HEK293 (cell line): Measurements from ENCODE around the gene MAGI2.

Experiments
- CTCF ChIA-PET: fragments of 350-600 bp; formaldehyde crosslinking; extraction: SDS; loops from one replicate; lab custom pipeline; 2021; ENCODE audit warnings: antibody characterized with exemption; lab: Yijun Ruan, JAX
- POLR2A ChIA-PET: fragments of 300-600 bp; formaldehyde crosslinking; extraction: SDS; loops from one replicate; lab custom pipeline; 2020; ENCODE audit warnings: antibody characterized with exemption, inconsistent platforms; lab: Yijun Ruan, JAX
- H3K27ac ChIP-seq: fragments of 200-500 bp; sonication (Bioruptor generic); 2 replicates; pipeline ENCODE4 v1.5.1; 2014; ENCODE audit warnings: low read depth, low read length, control low read depth, inconsistent platforms; ENCODE audit errors: extremely low read depth
- H3K36me3 ChIP-seq, 2 experiments: fragments of 200-500 bp in 1 of 2; sonication (Bioruptor generic) in 1 of 2; 1 replicate in 1 of 2; 2 replicates in 1 of 2; pipeline ENCODE4 v1.5.1; 2014 to 2017; ENCODE audit warnings: inconsistent platforms in 2 of 2, low read length in 2 of 2; ENCODE audit not compliant: control insufficient read depth in 2 of 2, insufficient read depth in 1 of 2
- H3K4me1 ChIP-seq: fragments of 200-500 bp; sonication (Bioruptor generic); 2 replicates; pipeline ENCODE4 v1.5.1; 2014; ENCODE audit warnings: mild to moderate bottlenecking, low read length, inconsistent platforms; ENCODE audit not compliant: control insufficient read depth, insufficient read depth
- H3K4me3 ChIP-seq: 2 replicates; pipeline ENCODE4 v1.5.1; 2011; ENCODE audit warnings: low read depth, mild to moderate bottlenecking, control low read depth, low read length, moderate library complexity
- H3K9me3 ChIP-seq: fragments of 200-500 bp; sonication (Bioruptor generic); 2 replicates; pipeline ENCODE4 v1.5.1; 2014; ENCODE audit warnings: low read depth, low read length, inconsistent platforms; ENCODE audit not compliant: control insufficient read depth, insufficient read depth
- BCL11B ChIP-seq: fragments of 450-650 bp; formaldehyde crosslinking; IDR thresholded peaks from 2 replicates; pipeline ENCODE4 v1.5.1; 2016; ENCODE audit warnings: low read depth, missing biosample characterization, missing genetic modification characterization
- EGR2 ChIP-seq: fragments of 450-650 bp; formaldehyde crosslinking; IDR thresholded peaks from 2 replicates; pipeline ENCODE4 v1.5.1; 2016; ENCODE audit warnings: low read depth, missing biosample characterization, missing genetic modification characterization
- GLIS1 ChIP-seq: fragments of 450-650 bp; formaldehyde crosslinking; IDR thresholded peaks from 2 replicates; pipeline ENCODE4 v1.5.1; 2016; ENCODE audit warnings: missing biosample characterization, missing genetic modification characterization
- KLF16 ChIP-seq: fragments of 450-650 bp; formaldehyde crosslinking; IDR thresholded peaks from 2 replicates; pipeline ENCODE4 v1.5.1; 2017; ENCODE audit warnings: missing biosample characterization, missing genetic modification characterization
- MYNN ChIP-seq: fragments of 450-650 bp; formaldehyde crosslinking; IDR thresholded peaks from 2 replicates; pipeline ENCODE4 v1.5.1; 2016; ENCODE audit warnings: missing biosample characterization, missing genetic modification characterization, borderline replicate concordance
- OVOL3 ChIP-seq: fragments of 450-650 bp; formaldehyde crosslinking; IDR thresholded peaks from 2 replicates; pipeline ENCODE4 v1.5.1; 2016; ENCODE audit warnings: missing biosample characterization, missing genetic modification characterization
- ZNF132 ChIP-seq: fragments of 450-650 bp; formaldehyde crosslinking; IDR thresholded peaks from 2 replicates; pipeline ENCODE4 v1.5.1; 2017; ENCODE audit warnings: missing biosample characterization, missing genetic modification characterization, borderline replicate concordance
- ZNF133 ChIP-seq: fragments of 450-650 bp; formaldehyde crosslinking; IDR thresholded peaks from 2 replicates; pipeline ENCODE4 v1.5.1; 2016; ENCODE audit warnings: missing biosample characterization, missing genetic modification characterization
- ZNF211 ChIP-seq: fragments of 450-650 bp; formaldehyde crosslinking; IDR thresholded peaks from 2 replicates; pipeline ENCODE4 v1.5.1; 2016; ENCODE audit warnings: low read depth, missing biosample characterization, missing genetic modification characterization
- ZNF311 ChIP-seq: fragments of 450-650 bp; formaldehyde crosslinking; IDR thresholded peaks from 2 replicates; pipeline ENCODE4 v1.5.1; 2017; ENCODE audit warnings: missing biosample characterization, missing genetic modification characterization, borderline replicate concordance
- ZNF555 ChIP-seq: fragments of 450-650 bp; formaldehyde crosslinking; conservative IDR thresholded peaks from 2 replicates; pipeline ENCODE4 v1.5.1; 2017; ENCODE audit warnings: missing biosample characterization, mild to moderate bottlenecking, missing genetic modification characterization, inconsistent platforms
- ZNF660 ChIP-seq: fragments of 450-650 bp; IDR thresholded peaks from 2 replicates; pipeline ENCODE4 v1.5.1; 2018; ENCODE audit warnings: missing biosample characterization, mild to moderate bottlenecking, missing genetic modification characterization
- ZNF76 ChIP-seq: fragments of 450-650 bp; formaldehyde crosslinking; IDR thresholded peaks from 2 replicates; pipeline ENCODE4; 2016; ENCODE audit warnings: low read depth, missing biosample characterization, missing genetic modification characterization, borderline replicate concordance
- TF ChIP-seq, protein P1 (sequence below): fragments of 450-650 bp; formaldehyde crosslinking; IDR thresholded peaks from 2 replicates; pipeline ENCODE4 v1.5.1; 2016; ENCODE audit warnings: missing biosample characterization, missing genetic modification characterization
- TF ChIP-seq, protein P2 (sequence below): fragments of 450-650 bp; formaldehyde crosslinking; IDR thresholded peaks from 2 replicates; pipeline ENCODE4 v1.5.1; 2017; ENCODE audit warnings: missing biosample characterization, missing genetic modification characterization
- TF ChIP-seq, protein P3 (sequence below): fragments of 450-650 bp; formaldehyde crosslinking; optimal IDR thresholded peaks from 2 replicates; pipeline ENCODE3; 2016; ENCODE audit warnings: missing biosample characterization, mild to moderate bottlenecking, missing genetic modification characterization
- TF ChIP-seq, protein P4 (sequence below): fragments of 450-650 bp; formaldehyde crosslinking; IDR thresholded peaks from 2 replicates; pipeline ENCODE4 v1.5.1; 2017; ENCODE audit warnings: missing biosample characterization, mild to moderate bottlenecking, missing genetic modification characterization, moderate library complexity
- TF ChIP-seq, protein P5 (sequence below): fragments of 450-650 bp; formaldehyde crosslinking; IDR thresholded peaks from 2 replicates; pipeline ENCODE4 v1.5.1; 2017; ENCODE audit warnings: missing biosample characterization, missing genetic modification characterization

The MAGI2 gene

DNA sequence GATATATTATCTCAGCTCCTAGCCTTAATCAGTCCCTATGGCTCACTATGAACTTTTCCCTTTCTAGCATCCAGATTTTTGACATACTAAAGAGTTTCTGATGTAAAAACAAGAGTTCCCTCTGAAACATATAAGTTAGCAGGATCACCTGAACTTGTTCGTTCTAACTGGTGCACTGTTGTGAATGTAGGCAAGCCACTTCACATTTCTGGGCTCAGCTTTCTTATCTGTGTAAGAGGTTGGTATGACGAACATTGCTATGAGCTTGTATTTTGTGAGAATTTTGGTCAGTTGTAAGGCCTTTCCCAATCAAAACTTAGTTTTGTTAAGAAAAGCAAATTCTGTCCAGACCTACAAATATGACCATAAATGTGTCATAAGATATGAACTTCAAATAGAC is 46.1 kb downstream of the MAGI2 start:
- Histone ChIP-seq H3K36me3 (no peaks in the 10 kb centered on the region), H3K4me3 (no peak overlapping the region), H3K27ac (no peak overlapping the region), H3K4me1 (peaks cover 2% of the 10 kb centered on the region; the same call in 1 of the 2 replicates), H3K9me3 (no peaks in the 10 kb centered on the region)
- TF ChIP-seq, protein P1, sequence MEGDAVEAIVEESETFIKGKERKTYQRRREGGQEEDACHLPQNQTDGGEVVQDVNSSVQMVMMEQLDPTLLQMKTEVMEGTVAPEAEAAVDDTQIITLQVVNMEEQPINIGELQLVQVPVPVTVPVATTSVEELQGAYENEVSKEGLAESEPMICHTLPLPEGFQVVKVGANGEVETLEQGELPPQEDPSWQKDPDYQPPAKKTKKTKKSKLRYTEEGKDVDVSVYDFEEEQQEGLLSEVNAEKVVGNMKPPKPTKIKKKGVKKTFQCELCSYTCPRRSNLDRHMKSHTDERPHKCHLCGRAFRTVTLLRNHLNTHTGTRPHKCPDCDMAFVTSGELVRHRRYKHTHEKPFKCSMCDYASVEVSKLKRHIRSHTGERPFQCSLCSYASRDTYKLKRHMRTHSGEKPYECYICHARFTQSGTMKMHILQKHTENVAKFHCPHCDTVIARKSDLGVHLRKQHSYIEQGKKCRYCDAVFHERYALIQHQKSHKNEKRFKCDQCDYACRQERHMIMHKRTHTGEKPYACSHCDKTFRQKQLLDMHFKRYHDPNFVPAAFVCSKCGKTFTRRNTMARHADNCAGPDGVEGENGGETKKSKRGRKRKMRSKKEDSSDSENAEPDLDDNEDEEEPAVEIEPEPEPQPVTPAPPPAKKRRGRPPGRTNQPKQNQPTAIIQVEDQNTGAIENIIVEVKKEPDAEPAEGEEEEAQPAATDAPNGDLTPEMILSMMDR (tag by site-specific recombination) = no peak
- no peak for TF ChIP-seq EGR2 (tag by site-specific recombination)
- TF ChIP-seq, protein P2, sequence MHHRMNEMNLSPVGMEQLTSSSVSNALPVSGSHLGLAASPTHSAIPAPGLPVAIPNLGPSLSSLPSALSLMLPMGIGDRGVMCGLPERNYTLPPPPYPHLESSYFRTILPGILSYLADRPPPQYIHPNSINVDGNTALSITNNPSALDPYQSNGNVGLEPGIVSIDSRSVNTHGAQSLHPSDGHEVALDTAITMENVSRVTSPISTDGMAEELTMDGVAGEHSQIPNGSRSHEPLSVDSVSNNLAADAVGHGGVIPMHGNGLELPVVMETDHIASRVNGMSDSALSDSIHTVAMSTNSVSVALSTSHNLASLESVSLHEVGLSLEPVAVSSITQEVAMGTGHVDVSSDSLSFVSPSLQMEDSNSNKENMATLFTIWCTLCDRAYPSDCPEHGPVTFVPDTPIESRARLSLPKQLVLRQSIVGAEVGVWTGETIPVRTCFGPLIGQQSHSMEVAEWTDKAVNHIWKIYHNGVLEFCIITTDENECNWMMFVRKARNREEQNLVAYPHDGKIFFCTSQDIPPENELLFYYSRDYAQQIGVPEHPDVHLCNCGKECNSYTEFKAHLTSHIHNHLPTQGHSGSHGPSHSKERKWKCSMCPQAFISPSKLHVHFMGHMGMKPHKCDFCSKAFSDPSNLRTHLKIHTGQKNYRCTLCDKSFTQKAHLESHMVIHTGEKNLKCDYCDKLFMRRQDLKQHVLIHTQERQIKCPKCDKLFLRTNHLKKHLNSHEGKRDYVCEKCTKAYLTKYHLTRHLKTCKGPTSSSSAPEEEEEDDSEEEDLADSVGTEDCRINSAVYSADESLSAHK (tag by site-specific recombination) = no peak
- no peak for TF ChIP-seq ZNF133 (tag by site-specific recombination)
- TF ChIP-seq ZNF211 (tag by site-specific recombination) = no peak
- TF ChIP-seq, protein P3, sequence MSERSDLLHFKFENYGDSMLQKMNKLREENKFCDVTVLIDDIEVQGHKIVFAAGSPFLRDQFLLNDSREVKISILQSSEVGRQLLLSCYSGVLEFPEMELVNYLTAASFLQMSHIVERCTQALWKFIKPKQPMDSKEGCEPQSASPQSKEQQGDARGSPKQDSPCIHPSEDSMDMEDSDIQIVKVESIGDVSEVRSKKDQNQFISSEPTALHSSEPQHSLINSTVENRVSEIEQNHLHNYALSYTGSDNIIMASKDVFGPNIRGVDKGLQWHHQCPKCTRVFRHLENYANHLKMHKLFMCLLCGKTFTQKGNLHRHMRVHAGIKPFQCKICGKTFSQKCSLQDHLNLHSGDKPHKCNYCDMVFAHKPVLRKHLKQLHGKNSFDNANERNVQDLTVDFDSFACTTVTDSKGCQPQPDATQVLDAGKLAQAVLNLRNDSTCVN (tag by site-specific recombination) = no peak
- no peak for TF ChIP-seq ZNF660 (tag by site-specific recombination)
- TF ChIP-seq OVOL3 (tag by site-specific recombination) = no peak
- no peak for TF ChIP-seq GLIS1 (tag by site-specific recombination)
- TF ChIP-seq ZNF76 (tag by site-specific recombination) = no peak
- no peak for TF ChIP-seq KLF16
- no peak for TF ChIP-seq ZNF132 (tag by site-specific recombination)
- TF ChIP-seq, protein P4, sequence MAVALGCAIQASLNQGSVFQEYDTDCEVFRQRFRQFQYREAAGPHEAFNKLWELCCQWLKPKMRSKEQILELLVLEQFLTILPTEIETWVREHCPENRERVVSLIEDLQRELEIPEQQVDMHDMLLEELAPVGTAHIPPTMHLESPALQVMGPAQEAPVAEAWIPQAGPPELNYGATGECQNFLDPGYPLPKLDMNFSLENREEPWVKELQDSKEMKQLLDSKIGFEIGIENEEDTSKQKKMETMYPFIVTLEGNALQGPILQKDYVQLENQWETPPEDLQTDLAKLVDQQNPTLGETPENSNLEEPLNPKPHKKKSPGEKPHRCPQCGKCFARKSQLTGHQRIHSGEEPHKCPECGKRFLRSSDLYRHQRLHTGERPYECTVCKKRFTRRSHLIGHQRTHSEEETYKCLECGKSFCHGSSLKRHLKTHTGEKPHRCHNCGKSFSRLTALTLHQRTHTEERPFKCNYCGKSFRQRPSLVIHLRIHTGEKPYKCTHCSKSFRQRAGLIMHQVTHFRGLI (tag by site-specific recombination) = no peak
- TF ChIP-seq BCL11B (tag by site-specific recombination) = no peak
- no peak for TF ChIP-seq ZNF311 (tag by site-specific recombination)
- no peak for TF ChIP-seq MYNN (tag by site-specific recombination)
- TF ChIP-seq, protein P5, sequence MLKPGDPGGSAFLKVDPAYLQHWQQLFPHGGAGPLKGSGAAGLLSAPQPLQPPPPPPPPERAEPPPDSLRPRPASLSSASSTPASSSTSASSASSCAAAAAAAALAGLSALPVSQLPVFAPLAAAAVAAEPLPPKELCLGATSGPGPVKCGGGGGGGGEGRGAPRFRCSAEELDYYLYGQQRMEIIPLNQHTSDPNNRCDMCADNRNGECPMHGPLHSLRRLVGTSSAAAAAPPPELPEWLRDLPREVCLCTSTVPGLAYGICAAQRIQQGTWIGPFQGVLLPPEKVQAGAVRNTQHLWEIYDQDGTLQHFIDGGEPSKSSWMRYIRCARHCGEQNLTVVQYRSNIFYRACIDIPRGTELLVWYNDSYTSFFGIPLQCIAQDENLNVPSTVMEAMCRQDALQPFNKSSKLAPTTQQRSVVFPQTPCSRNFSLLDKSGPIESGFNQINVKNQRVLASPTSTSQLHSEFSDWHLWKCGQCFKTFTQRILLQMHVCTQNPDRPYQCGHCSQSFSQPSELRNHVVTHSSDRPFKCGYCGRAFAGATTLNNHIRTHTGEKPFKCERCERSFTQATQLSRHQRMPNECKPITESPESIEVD (tag by site-specific recombination) = no peak
- TF ChIP-seq ZNF555 = no peak
- CTCF ChIA-PET = no interaction called here
- POLR2A ChIA-PET = interaction anchor here (0.7 kb wide), 1 partner anchor 44 kb away, joined by 3 read pairs; no protein-coding TSS in a partner anchor
